Ishikawa (cell line): ENCODE measurements around the gene TAOK2.

ENCODE experiments used
- CEBPB ChIP-seq: IDR thresholded peaks from 2 replicates; pipeline ENCODE4 v1.6.1; 2012
- CREB1 ChIP-seq: IDR thresholded peaks from 2 replicates; pipeline ENCODE4 v1.6.1; 2012; ENCODE audit warnings: low read depth
- EGR1 ChIP-seq: IDR thresholded peaks from 2 replicates; pipeline ENCODE4 v1.6.1; 2012
- EP300 ChIP-seq: IDR thresholded peaks from 2 replicates; pipeline ENCODE4 v1.6.1; 2012; ENCODE audit warnings: borderline replicate concordance
- FOXM1 ChIP-seq: IDR thresholded peaks from 2 replicates; pipeline ENCODE4 v1.6.1; 2012; ENCODE audit warnings: low read depth, borderline replicate concordance
- MAX ChIP-seq: IDR thresholded peaks from 2 replicates; pipeline ENCODE4 v1.6.1; 2012
- NFIC ChIP-seq: IDR thresholded peaks from 2 replicates; pipeline ENCODE4 v1.6.1; 2012
- RAD21 ChIP-seq: IDR thresholded peaks from 2 replicates; pipeline ENCODE4 v1.6.1; 2012; ENCODE audit warnings: low read depth
- TAF1 ChIP-seq: IDR thresholded peaks from 2 replicates; pipeline ENCODE4 v1.6.1; 2012; ENCODE audit warnings: low read depth, mild to moderate bottlenecking
- TCF12 ChIP-seq: IDR thresholded peaks from 2 replicates; pipeline ENCODE4 v1.6.1; 2012; ENCODE audit warnings: low read depth
- TEAD4 ChIP-seq: IDR thresholded peaks from 2 replicates; pipeline ENCODE4 v1.6.1; 2012
- USF1 ChIP-seq: IDR thresholded peaks from 2 replicates; pipeline ENCODE4 v1.6.1; 2012
- YY1 ChIP-seq: IDR thresholded peaks from 2 replicates; pipeline ENCODE4 v1.6.1; 2012; ENCODE audit warnings: low read depth
- ZBTB7A ChIP-seq: IDR thresholded peaks from 2 replicates; pipeline ENCODE4 v1.6.1; 2012; ENCODE audit warnings: low read depth
- TF ChIP-seq, protein P1 (sequence below): IDR thresholded peaks from 2 replicates; pipeline ENCODE4 v1.6.1; 2012; ENCODE audit warnings: low read depth, mild to moderate bottlenecking

TAOK2 gene

DNA sequence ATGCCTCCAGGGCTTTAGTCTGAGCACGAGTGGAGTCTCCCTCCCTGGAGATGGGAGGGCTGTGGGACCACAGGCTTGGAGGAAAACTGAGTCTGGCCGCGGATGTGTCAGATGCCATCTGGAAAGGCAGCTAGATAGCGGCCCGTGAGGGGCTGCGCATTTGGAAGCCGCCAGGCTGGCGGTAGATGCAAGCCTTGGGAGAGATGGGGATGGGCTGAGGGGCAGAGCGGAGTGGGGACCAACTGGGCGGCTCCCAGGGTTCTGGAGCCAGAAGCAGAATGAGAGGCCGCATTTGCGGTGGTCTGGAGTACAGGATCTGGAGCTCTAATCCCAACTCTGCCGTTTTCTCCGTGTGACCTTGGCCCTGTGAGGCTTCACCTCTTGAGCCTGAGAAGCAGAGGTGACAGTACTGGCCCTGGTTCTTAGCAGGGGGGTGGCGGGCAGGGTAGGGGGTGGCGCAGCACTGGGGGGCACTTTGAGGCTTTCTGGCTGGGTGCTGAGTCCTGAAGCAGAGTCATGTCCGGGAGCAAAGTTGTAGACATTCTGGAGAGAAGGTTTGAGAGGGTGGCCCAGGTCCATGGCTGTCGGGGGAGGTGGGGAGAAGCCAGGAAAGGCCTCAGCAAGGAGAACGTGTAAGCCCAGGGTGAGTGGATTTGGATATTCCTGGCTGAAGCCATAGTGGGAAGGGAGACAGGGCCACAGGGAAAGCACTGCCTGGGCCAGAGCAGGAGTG is 29.1 kb downstream of the TAOK2 start:
- TF ChIP-seq CREB1: no peak
- no peak for TF ChIP-seq YY1
- no peak for TF ChIP-seq TEAD4
- TF ChIP-seq ZBTB7A: no peak
- TF ChIP-seq MAX: no peak
- no peak for TF ChIP-seq EP300
- no peak for TF ChIP-seq TAF1
- TF ChIP-seq USF1: no peak
- no peak for TF ChIP-seq NFIC
- TF ChIP-seq CEBPB: no peak
- TF ChIP-seq, protein P1, sequence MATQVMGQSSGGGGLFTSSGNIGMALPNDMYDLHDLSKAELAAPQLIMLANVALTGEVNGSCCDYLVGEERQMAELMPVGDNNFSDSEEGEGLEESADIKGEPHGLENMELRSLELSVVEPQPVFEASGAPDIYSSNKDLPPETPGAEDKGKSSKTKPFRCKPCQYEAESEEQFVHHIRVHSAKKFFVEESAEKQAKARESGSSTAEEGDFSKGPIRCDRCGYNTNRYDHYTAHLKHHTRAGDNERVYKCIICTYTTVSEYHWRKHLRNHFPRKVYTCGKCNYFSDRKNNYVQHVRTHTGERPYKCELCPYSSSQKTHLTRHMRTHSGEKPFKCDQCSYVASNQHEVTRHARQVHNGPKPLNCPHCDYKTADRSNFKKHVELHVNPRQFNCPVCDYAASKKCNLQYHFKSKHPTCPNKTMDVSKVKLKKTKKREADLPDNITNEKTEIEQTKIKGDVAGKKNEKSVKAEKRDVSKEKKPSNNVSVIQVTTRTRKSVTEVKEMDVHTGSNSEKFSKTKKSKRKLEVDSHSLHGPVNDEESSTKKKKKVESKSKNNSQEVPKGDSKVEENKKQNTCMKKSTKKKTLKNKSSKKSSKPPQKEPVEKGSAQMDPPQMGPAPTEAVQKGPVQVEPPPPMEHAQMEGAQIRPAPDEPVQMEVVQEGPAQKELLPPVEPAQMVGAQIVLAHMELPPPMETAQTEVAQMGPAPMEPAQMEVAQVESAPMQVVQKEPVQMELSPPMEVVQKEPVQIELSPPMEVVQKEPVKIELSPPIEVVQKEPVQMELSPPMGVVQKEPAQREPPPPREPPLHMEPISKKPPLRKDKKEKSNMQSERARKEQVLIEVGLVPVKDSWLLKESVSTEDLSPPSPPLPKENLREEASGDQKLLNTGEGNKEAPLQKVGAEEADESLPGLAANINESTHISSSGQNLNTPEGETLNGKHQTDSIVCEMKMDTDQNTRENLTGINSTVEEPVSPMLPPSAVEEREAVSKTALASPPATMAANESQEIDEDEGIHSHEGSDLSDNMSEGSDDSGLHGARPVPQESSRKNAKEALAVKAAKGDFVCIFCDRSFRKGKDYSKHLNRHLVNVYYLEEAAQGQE: no peak
- no peak for TF ChIP-seq TCF12
- TF ChIP-seq EGR1: no peak

GRCh38 chr16:30003670-30004423 is 30.2 kb downstream of the TAOK2 start:
- no peak for TF ChIP-seq EGR1
- TF ChIP-seq MAX: no peak
- TF ChIP-seq, protein P1: no peak
- TF ChIP-seq TEAD4: no peak
- no peak for TF ChIP-seq ZBTB7A
- TF ChIP-seq RAD21: no peak
- no peak for TF ChIP-seq YY1
- TF ChIP-seq FOXM1: no peak
- no peak for TF ChIP-seq NFIC

GRCh38 chr16:30004424-30004776 is 30.7 kb downstream of the TAOK2 start:
- TF ChIP-seq, protein P1: no peak
- TF ChIP-seq EP300 (no peak), YY1 (no peak), RAD21 (no peak), TAF1 (no peak), TCF12 (no peak), USF1 (no peak), CREB1 (no peak), EGR1 (no peak), TEAD4 (no peak), FOXM1 (no peak), CEBPB (no peak), NFIC (no peak), ZBTB7A (no peak), MAX (no peak)

DNA sequence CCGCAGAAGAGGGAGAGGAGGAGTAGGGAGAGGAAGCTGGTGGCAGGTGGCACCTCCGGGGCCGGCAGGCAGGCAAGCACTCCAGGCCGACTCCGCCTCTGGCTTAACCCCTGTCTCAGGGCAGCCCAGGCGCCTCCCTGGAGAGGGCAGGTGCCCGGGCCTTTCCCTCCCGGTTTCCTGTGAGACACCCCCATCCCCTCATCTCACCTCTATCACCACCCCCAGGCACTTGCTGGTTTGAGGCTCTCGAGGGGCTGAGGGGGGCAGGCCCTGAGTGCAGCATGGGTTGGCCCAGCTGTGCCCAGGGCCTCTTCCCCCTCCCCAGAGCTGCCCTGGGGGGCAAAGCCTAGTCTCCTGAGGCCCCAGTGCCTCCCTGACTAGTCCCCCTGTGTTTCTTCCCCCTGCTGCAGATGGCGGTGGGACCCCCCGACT is 31.2 kb downstream of the TAOK2 start:
- TF ChIP-seq USF1: no peak
- TF ChIP-seq ZBTB7A: no peak
- no peak for TF ChIP-seq EP300
- TF ChIP-seq CEBPB: no peak
- TF ChIP-seq TCF12: no peak
- no peak for TF ChIP-seq TAF1
- TF ChIP-seq EGR1: no peak
- TF ChIP-seq FOXM1: no peak
- no peak for TF ChIP-seq YY1
- no peak for TF ChIP-seq CREB1
- TF ChIP-seq TEAD4: no peak
- no peak for TF ChIP-seq NFIC
- TF ChIP-seq RAD21: no peak
- TF ChIP-seq, protein P1: no peak
